ENCODE measurements around the gene FKBP1A.

FKBP1A gene

DNA sequence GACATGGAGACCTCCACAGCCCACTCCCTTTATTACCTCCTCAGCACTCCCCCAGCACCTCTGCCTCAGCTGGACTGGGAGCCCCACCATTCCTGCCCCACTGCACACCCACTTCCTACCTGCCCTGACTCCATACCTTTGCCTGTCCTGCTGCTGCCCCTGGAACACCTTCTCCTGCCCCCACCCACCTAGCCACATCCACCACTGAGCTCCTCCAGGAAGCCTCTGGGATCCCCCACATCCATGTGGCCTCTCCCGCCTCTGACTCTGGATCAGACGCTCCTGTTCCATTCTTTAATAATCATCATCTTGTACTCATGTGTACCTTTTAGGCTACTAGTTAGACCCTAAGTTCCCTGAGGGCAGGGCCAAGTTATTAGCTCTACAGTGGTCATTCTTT is 61.8 kb downstream of the FKBP1A start:
- no peak for DNase-seq

DNA sequence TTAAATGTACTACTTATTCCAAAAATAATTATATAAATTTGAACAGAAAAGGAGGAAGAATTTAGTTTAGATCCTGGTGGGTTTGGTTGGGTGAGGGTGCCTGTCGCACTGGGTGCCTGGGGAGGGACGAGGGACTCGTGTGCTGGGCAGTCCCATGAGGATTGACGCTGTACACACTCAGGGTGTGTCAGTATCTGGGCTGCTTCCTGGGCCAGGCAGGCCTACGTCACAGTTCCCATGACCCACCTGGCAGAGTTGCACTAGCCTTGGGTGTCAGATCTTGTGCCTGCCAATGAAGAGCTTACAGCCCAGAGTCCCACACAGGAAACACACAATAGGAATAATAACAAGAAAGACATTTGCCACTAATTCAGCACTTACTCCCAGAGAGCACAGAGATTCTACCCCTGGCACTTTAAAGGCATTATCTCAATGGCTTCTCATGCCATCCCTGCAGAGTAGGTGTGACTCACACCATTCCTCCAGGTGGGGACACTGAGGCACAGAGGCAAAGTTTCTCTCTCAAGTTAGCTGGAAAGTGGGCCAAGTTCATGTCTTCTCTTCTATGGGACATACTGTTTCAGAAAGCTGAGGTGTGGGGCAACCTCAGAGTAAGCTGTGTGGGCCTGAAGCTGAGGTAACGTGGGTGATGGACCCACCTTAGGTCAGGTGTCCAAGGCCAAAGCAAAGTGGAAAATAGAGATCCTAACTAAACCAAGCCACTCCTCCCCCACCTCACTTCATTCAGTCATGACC is 62.6 kb downstream of the FKBP1A start:
- no peak for DNase-seq

DNA sequence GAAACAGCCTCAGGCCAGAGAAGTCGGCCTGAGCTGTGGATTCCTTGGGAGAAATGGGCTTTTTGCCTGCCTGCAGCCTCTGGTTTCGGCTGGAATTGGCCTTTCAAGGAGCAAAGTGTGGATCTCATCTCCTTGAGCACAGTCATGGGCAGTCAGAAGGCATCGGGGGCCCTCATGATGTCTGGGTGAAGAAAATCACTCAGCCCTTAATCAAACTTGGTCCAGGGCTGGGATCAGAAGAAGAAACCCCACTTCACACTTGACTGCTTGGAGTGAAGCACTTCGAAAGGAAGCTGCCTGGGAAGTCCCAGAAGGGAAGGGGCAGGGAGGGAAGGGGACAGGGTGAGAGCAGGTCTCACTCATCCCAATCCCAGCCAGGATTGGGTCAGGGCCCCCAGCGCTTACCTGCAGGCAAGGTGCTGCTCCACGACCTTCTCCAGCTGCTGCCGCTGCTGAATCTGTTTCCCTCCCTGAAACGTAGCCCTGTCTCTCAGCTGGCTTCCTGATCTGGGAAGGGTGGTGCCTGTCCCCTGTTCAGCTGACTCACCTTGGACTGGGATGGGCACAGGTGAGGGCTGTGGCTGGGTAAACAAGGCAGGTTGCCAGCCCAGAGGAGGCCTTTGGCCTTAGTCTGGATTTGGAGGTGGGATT is 64.0 kb downstream of the FKBP1A start, which contains the start of gene SDCBP2:
Gene SDCBP2, minus strand, starts transcription at position 460 of the 651 bp plus-strand sequence. CDS start 8,723 bp downstream, outside the sequence.
- no peak for DNase-seq

DNA sequence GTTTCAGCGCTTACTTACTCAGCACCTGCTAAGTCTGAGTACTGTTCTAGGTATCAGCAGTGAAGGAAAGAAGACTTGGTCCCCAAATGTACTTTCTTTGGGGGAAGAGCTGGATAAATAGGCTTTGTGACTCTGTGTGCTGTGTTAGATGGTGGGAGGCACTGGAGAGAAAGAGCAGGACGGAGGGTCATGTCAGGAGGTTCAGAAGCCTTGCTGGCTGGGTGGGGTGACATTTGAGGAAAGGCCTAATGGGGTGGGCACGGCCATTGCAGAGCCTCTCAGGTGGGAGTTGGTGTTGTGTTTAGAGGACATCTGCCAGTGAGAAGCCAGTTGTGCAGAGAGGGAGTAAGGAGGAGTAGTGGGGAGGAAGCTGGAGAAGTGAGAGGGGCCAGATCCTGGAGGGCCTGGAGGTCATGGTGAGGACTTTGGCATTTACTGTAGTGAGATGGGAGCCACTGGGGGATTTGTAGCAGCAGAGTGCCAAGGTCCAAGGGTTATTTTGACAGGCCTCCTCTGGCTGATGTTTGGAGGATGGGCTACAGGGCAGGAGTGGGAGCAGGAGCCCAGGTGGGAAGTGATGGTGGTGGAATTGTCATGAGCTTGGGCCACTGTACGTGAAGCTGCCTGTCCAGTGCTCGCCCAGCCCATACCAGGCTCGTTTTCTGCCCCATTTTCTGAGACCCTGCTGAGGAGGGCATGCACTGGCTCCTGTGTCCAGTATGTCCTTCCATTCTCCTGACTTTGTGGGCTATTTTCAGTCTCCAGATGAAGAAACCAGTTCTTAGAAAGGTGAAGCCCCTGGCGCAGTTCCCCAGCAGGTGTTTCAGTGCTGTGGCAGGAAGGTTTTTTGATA is 64.8 kb downstream of the FKBP1A start:
- no peak for DNase-seq

DNA sequence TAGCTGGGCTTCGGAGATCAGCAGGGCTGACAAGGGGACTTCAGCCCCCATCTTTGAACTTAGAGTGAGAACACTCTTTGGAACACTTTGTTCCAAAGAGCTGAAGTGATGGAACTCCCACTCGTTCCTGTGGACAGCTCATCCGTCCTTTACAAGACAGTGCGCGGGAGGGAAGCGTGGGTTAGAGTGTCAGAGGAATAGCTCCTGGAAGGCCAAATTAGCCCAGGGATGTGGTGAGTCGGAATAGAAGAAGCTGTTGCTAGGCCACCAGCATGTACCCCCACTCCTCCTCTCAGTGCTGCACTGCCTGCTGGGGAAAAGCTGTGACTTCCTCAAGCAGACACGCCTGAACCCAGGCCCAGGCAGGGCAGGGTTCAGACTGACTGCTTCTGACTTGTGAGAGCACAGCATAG is 65.6 kb downstream of the FKBP1A start:
- DNase-seq = peak; percentile 50

DNA sequence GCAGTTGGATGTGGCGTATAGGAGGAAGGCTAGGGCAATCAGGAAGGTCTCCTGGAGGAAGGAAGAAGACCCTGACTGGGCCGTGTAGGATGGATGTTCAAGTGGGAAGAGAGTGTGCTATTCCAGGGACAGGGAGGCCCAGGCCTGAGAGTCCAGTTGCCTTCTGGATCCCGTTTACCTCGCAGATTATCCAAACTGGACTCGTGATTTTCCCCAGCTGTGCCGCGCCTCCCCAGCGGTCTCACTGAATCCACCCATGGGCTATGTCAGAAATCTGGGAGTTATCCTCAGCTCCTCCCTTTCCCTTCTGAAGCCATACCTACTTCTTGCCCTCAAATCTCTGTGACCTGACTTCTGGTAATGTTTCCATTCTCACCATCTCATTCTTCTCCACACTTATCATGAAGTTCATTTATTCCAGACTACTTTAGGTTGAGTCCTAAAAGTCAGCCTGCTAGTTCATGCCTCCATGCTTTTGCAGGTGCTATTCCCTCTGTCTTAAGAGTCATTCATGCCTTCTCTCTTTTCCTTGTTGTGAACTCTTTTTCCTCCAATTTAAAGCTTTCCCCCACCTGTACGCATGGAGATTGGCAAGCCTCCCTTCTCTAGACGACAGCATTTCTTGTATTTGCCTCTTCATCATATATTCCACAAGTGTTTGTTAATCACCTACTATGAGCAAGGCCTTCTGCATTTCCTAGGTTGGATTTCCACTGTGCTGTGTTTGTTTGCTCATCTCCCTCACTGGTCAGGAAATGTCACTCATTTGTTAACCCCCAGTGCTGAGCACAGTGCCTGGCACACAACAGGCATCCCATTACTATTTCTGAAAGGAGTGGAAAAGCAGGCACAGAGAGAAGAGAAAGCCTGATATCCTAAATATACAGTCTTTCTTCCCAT is 66.6 kb downstream of the FKBP1A start:
- DNase-seq = peak; percentile 42

DNA sequence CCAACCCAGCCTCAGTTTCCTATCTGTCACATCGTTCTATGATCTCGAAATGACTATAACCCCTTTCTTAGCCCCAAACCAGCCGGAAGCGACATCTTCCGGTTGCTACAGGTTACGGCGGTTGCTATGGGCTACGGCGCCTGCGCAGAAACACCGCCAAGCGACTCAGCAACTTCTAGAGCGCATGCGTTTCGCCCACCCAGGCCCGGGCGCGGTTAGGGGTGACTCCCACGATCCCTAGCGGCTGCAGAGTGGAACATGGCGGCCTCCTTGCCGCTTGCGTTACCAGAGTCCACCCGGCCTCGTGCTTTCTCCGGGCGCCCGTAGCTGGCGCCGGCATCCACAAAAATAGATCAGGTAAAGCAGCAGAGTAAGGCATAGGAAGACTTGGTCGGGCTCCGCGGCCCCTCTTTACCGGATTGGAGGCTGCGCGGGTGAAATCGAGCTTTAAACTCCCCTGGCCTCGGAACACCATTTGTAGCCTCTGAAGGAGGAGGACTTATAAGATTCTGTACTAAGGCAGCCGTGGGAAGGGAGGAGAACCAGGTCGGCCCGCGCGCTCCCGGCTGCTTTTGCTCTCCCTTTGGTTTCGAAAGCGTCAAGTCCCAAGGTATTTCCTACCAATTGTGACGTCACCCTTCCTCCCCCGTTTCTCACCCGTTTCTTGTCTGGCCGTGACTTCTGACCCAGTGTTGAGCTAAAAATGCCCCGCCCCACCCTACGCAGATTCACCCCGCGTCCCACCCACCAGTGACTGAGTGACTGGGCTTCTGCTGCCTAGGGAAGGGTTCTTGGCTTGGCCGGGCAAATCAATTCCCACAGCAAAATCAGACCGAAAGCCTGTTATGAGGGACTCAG is 67.5 kb downstream of the FKBP1A start:
- DNase-seq = peak; percentile 96

DNA sequence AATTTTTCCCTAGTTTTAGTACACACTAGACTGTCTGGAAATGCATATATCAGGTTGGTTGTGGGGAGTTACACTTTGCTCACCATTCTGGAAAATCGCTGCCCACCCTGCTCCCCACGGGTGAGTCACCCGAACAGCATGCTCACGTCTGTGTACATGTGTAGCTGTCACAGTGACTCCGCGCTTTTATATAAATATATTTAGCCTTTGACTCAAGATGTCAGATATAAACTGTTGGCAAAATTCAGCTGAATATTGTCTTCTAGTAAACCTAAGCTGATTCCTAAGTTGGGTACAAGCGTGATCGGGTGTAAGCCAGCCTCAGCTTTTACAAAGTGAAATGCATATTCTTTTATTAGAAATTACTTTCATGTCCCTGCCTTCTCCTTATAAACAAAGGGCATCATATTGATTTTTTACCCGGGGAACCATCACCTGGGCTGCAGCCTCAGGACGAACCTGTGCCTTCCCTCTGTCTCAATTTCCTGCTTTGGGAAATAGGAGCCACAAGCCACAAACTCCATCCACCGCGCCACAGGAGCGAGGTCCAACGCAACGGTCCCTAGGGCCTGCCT is 68.2 kb downstream of the FKBP1A start:
- peak; percentile 67 for DNase-seq

DNA sequence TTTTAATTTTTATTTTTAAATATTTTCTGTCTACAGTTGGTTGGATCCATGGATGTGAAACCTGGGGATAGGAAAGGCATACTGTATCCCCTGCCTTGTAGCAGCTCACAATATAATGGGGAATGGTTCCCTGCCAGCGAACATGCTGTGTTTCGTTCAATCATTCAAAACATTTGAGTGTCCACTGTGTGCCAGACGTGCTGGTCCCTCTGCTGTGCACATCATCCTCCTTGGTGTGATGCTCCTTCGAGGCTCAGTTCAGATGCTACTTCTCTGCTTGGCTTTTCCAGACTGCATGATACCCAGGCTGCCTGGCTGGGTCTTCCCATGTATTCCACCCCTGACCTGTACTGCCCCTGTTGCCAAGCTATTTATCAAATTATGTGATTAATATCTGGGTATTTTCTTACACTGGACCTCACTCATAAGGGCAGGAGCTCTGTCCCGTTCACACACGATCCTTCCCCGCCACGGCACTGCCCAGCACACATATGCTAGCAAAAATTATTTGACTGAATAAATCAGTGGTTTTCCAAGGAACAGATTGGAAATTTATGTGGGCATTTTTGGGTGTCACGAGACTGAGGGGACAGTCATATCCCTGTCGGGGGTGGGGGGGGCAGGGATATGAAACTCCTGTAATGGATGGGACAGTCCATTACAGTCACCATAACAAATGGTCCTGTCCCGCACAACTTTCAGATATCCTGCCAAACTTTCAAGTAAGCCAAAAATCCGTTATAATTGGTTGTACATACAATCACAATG is 68.8 kb downstream of the FKBP1A start:
- no peak for DNase-seq

DNA sequence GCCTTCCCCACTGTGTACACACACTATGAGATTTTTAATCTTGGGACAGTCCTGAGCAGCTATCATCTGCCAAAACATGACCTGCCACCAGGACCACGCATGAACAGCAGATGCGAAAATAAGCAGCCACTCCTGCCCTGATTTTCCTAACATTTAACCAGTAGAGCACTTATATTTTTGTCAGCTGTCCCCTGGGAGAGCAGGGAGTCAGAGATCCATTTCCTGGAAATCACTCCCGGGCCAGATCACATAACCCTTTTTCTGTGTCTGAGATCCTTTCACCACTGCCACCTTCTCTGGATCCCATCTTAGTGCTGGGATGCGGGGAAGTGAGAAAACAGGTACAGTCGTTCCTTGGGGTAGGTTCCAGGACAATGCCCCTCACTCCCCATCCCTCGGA is 69.6 kb downstream of the FKBP1A start:
- DNase-seq = peak; percentile 18

DNA sequence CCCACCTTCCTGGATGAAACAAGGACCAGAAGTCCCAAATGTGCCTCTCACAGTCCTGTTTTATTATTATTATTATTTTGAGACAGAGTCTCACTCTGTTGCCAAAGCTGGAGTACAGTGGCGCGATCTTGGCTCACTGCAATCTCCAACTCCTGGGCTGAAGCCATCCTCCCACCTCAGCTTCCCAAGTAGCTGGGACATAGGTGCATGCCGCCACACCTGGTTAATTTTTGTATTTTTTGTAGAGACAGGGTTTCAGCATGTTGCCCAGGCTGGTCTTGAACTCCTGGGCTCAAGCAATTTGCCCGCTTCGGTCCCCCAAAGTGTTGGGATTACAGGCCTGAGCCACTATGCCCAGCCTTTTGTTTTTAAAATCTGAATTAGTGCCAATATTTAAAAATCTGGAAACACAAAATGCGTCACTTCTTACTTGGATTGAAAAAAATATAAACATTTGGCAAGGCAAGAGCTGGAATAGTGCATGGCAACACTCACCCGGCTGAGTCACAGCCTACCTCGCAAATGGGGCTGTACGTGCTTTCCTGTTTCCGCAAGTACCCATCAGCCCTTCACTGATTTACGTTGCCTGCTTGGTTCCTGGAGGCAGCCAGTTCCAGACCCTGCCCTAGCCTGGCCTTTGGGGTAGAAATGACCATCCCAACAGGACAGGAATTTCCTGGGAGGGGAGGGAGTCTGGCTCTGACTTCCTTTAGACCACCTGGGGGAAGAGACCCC is 70.2 kb downstream of the FKBP1A start:
- DNase-seq = peak; percentile 99

DNA sequence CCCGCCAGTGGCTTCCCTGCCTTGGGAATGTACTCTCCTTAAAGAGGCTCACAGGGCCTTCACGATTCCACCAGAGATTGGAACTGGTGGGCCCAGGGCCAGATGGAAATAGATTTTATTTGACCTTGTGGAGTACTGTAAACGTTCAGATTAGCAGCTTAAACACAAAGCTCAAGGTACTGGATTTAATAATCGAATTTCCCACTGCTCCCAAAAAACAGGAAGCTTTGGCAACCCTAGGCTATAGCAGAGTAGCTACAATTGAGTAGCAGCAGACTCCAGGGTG is 71.3 kb downstream of the FKBP1A start:
- DNase-seq = no peak

DNA sequence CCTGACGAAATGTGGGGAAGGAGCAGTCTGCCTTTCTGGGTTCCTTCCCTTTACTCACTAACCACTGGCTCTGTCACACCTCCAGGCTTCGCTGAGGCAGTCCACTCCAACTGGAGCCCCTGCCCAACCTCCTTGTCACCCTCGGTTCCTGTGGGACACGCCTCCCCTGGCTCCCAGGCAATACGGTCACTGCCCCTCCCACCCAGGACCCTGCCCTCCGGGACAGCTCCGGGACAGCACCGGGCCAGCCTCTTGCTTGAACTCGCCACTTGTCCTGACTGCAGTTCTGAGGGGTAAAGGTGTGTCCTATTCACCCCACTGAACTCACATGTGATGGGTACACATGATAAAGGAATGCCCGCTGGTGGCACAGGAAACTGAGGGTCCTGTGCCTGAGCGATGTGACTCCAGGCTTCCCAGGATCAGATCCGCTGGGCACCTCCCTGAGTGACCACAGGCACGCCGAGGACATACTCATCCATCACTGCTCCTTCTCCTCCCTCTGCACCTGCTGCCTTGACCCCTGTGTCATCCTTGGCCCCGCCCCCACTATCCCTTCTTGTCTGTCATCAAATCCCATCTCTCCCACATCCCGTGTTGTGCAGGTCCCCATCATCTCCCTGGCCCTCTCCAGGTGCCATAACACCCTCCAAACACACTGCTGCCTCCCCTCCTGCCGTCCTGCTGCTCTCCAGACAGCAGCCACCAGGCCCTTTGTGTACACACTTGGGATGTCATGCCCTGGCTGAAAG is 71.8 kb downstream of the FKBP1A start:
- no peak for DNase-seq

DNA sequence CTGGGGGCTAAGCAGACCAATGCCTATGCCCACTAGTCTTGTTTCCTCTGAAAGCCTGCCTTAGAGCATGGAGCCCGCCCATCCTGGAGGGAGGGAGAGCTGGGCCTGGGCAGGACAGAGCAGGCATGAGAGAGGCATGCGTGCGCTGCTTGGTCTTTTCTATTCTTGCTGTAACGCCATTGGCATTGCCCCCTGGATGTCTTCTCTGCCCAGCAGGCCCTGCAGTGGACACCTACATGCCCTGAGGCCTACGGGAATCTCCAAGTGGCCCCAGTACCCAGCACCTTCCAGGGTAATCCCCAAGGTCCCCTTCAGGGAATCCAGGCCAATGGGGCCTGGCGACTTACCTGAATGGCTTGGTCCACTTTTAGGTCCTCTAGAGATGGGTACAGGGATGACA is 72.8 kb downstream of the FKBP1A start:
- DNase-seq = no peak

DNA sequence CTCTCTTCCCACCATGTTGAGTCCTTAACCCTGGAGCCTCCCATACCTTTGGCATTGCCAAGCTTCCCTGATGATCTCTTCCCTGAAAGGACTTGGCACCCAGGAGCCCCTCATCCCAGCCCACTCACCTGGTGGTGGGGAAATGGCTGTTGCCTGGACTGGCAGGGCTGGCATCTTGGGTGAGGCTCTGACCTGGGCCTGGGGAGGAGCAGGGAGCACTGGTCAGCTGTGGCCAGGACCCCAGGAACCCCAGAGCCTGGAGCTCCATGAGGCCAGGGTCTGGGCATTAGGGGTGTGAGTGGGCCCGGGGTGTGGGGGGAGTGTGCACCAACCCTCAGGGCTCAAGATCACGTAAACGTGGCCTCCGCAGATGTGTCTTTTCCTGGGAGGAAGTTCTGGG is 73.4 kb downstream of the FKBP1A start:
- no peak for DNase-seq

DNA sequence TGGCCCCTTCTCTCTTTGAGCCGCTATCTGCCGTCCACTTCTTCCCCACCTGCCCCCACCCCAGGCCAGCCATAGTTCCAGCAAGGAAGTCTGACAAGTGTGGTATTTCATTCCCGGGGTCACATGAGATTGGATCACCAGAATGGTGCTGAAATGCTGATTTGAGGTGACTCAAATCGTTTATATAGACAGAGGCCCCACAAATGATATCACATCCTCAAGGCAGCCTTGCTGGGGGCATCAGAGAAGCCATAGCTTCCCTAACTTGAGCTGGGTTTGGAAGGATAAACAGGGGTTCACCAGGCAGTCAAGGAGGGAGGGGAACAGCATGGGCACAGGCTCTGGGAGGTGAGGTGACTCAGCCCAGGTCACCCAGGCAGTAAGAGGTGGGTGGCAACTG is 73.8 kb downstream of the FKBP1A start:
- DNase-seq = peak; percentile 35

All from HCEC 1CT (cell line).